Neutrophil (primary cell): ENCODE results near the gene BCL2L2.

Source experiments
- H3K27ac ChIP-seq: fragments of 200-600 bp; sonication (generic); 2 replicates; pipeline ENCODE4 v1.5.1; 2016; ENCODE audit warnings: mild to moderate bottlenecking, moderate library complexity
- H3K27me3 ChIP-seq: fragments of 200-600 bp; sonication (generic); 2 replicates; pipeline ENCODE4 v1.6.0; 2016; ENCODE audit warnings: mild to moderate bottlenecking
- H3K36me3 ChIP-seq: fragments of 200-600 bp; sonication (generic); 2 replicates; pipeline ENCODE4 v1.5.1; 2017
- H3K4me1 ChIP-seq, 2 experiments: fragments of 200-600 bp in 1 of 2; sonication (generic) in 1 of 2; 1 replicate in 1 of 2; 2 replicates in 1 of 2; pipeline versions ENCODE4 v1.5.1 to v1.6.1; 2013 to 2016; ENCODE audit warnings: low read depth in 1 of 2, low read length in 1 of 2, mild to moderate bottlenecking in 1 of 2, moderate library complexity in 1 of 2; ENCODE audit not compliant: control insufficient read depth in 1 of 2, insufficient read depth in 1 of 2
- H3K4me3 ChIP-seq, 2 experiments: fragments of 200-600 bp in 1 of 2; sonication (generic) in 1 of 2; 1 replicate in 1 of 2; 2 replicates in 1 of 2; pipeline ENCODE4 v1.5.1; 2013 to 2016; ENCODE audit warnings: low read depth in 1 of 2, low read length in 1 of 2, mild to moderate bottlenecking in 1 of 2, moderate library complexity in 1 of 2
- H3K9me3 ChIP-seq: fragments of 200-600 bp; sonication (generic); 2 replicates; pipeline ENCODE4 v1.5.1; 2016
- TF ChIP-seq, protein P1 (sequence below): fragments of 200-600 bp; sonication (generic); IDR thresholded peaks from 2 replicates; pipeline ENCODE4 v1.5.1; 2016; ENCODE audit warnings: antibody characterized with exemption

The BCL2L2 gene

DNA sequence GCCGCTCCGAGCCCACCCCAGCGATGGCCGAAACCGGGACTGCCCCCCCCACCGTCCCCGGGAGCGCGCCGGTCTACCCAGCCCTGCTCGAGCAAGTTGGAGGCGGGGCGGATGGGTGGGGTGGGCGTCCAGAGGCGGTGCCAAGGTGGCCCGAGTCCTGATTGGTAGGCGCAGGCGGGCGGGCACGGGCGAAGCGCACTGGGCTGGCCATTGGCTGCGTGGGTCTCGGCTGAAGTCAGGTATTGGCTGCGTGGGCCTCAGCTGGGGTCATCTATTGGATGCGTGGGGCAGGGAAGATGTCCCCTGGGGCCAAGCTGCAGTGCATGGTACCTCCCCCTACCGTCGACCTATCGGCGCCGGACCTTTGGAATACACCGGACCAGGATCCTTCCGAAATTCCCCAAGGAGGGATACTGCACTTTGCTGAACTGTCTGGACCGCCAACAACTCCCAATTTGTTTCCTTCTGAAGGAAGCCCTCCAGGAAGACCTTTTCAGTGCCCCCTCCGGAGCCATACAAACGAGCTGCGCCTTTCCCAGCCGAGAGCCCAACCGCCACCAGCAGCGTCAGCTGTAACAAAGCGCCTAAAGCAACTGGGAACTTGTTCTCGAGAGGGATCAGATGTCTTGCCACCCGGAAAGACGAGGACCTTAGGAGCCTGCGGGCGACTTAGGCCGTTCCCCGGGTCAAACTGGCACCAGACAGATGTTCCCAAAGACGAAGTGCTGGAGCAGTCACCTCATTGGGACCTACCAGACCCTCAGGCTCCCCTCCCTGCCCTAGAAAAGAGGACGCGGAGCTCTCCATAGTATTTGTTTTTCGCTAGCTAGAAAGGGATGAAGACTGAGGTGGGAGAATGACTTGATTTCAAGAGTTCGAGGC is 20.4 kb upstream of the BCL2L2 start, which contains the start of gene HOMEZ:
TSS of gene HOMEZ (minus strand) at position 113 of the 882 bp plus-strand sequence. CDS start 180 bp downstream, outside the sequence.
- Histone ChIP-seq H3K4me3 (peak within 1 kb of the TSS; percentile 89), H3K27me3 (no peaks in the 10 kb centered on the region), H3K4me1 (peaks cover 23 to 30% of the 10 kb centered on the region in 2 experiments), H3K27ac (peak within 1 kb of the TSS; percentile 86), H3K9me3 (no peaks in the 10 kb centered on the region), H3K36me3 (no peaks in the 10 kb centered on the region)
- TF ChIP-seq, protein P1, sequence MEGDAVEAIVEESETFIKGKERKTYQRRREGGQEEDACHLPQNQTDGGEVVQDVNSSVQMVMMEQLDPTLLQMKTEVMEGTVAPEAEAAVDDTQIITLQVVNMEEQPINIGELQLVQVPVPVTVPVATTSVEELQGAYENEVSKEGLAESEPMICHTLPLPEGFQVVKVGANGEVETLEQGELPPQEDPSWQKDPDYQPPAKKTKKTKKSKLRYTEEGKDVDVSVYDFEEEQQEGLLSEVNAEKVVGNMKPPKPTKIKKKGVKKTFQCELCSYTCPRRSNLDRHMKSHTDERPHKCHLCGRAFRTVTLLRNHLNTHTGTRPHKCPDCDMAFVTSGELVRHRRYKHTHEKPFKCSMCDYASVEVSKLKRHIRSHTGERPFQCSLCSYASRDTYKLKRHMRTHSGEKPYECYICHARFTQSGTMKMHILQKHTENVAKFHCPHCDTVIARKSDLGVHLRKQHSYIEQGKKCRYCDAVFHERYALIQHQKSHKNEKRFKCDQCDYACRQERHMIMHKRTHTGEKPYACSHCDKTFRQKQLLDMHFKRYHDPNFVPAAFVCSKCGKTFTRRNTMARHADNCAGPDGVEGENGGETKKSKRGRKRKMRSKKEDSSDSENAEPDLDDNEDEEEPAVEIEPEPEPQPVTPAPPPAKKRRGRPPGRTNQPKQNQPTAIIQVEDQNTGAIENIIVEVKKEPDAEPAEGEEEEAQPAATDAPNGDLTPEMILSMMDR: no peak

DNA sequence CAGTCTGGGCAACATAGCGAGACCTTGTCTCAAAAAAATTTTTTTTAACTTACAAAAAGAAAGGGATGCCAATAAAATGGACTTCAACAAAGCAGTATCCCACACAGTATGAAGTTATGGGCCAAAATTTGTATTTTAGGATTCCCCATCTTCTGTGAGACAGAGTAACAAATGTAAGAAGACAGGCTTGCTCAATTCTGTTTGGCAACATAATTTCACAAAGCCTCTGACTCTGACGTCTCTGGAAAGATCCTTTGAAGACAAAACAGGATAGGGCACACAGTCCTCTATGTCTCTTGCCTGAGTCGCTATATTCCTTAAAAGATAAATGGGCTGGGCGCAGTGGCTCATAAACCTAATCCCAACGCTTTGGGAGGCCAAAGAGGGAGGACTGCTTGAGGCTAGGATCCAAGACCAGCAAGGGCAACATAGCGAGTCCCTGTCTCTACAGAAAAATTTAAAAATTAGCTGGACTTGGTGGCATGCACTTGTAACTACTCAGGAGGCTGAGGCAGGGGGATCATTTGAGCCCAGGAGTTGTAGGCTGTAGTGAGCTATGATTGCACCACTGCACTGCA is 19.6 kb upstream of the BCL2L2 start:
- H3K4me3 ChIP-seq: peak overlapping the region; percentile 89
- H3K27me3 ChIP-seq: no peaks in the 10 kb centered on the region
- TF ChIP-seq, protein P1: no peak
- H3K36me3 ChIP-seq: no peaks in the 10 kb centered on the region
- H3K9me3 ChIP-seq: no peaks in the 10 kb centered on the region
- H3K27ac ChIP-seq: peak overlapping the region; percentile 86
- peaks cover 23 to 30% of the 10 kb centered on the region in 2 experiments for H3K4me1 ChIP-seq

DNA sequence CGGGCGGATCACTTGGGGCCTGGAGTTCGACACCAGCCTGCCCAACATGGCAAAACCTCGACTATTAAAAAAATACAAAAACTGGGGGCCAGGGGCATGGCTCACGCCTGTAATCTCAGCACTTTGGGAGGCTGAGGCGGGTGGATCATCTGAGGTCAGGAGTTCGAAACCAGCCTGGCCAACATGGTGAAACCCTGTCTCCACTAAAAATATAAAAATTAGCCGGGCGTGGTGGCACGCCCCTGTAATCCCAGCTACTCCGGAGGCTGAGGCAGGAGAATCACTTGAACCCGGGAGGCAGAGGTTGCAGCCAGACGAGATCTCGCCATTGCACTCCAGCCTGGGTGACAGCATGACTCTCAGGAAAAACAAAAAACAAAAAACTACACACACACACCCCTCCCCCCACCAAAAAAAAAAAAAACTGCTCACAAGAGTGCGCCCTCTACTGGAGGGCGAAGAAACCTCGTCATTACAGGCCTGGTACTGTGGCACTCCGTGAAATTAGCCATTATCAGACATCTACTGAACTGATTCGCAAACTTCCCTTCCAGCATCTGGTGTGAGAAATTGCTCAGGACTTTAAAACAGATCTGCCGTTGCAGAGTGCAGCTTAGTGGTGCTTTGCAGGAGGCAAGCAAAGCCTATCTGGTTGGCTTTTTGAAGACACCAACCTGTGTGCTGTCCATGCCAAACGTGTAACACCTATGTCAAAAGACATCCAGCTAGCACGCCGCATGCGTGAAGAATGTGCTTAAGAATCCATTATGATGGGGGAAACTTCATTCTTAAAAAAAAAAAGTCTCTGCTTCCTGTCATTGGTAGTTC is 11.7 kb upstream of the BCL2L2 start:
- Histone ChIP-seq H3K4me3 (peak overlapping the region in 1 of 2 experiments; percentile 21), H3K27ac (peak overlapping the region; percentile 43), H3K27me3 (no peaks in the 10 kb centered on the region), H3K9me3 (no peaks in the 10 kb centered on the region), H3K36me3 (peaks cover 16% of the 10 kb centered on the region), H3K4me1 (peaks cover 12 to 31% of the 10 kb centered on the region in 2 experiments)
- TF ChIP-seq, protein P1: peak; percentile 71

DNA sequence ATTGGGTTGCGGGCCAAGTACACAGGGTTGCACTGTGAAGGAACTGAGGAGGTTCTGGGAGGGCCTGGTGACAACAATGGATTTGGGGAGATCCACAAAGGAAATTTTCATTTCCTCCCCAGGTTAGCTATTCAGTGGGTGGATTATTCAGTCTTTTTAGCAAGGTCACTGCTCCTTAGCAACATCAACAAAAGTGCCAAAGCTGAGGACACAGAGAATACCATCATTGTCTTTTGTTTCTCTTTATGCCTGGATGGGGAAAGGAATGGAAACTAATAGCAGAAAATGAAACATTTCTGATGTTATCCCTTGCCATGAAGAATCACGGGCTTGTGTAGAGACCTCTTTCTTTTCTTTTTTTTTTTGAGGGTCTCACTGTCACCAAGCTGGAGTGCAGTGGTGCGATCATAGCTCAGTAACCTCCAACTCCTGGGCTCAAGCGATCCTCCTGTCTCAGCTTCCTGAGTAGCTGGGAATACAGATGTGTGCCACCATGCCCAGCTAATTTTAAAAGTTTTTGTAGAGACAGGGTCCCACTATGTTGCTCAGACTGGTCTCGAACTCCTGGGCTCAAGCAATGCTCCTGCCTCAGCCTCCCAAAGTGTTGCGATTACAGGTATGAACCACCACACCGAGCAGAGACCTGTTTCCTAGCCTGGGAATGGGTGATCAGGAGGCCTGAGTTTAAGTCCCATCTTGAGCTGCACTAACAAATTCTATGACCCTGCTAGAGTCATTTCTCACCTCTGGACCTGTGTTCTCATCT is 10.4 kb upstream of the BCL2L2 start:
- H3K27me3 ChIP-seq: no peaks in the 10 kb centered on the region
- H3K4me3 ChIP-seq: no peak overlapping the region
- peaks cover 16% of the 10 kb centered on the region for H3K36me3 ChIP-seq
- H3K9me3 ChIP-seq: no peaks in the 10 kb centered on the region
- H3K27ac ChIP-seq: peak overlapping the region; percentile 43
- peaks cover 22 to 41% of the 10 kb centered on the region in 2 experiments for H3K4me1 ChIP-seq
- TF ChIP-seq, protein P1: no peak

DNA sequence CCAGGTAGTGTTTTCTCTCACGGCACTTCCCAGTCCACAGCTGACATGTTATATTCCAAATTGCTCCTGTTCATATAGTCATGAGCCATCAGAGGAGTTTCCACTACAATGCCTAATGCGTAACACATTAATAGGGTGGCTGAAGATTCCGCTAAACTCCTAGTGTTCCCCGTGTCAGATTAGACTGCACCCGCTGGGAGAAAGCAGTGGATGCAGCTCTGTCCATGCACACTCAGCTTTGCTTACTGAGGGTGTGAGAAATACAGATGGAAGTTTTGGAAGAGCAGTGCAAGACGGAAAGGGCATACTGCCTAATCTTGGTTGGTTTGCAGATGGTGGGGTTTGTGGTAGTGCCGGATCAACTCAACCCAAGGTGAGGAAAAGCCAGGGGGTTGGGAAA is 9.5 kb upstream of the BCL2L2 start:
- Histone ChIP-seq H3K4me3 (no peak overlapping the region), H3K9me3 (no peaks in the 10 kb centered on the region), H3K27ac (no peak overlapping the region), H3K27me3 (no peaks in the 10 kb centered on the region), H3K36me3 (peaks cover 16% of the 10 kb centered on the region), H3K4me1 (peaks cover 22 to 44% of the 10 kb centered on the region in 2 experiments)
- TF ChIP-seq, protein P1: no peak
